ENCODE data around the gene SMPDL3A. TPM values are rescaled to one million over a fixed set of nuclear protein-coding genes. Genes with fewer than 3 reads are reported as not detected.

SMPDL3A gene
- total RNA-seq, 1 donor from 2014 or later: 3.5 TPM

GRCh38 chr6:122791310-122791679 is 2.2 kb downstream of the SMPDL3A start:
- TF ChIP-seq, protein P1, sequence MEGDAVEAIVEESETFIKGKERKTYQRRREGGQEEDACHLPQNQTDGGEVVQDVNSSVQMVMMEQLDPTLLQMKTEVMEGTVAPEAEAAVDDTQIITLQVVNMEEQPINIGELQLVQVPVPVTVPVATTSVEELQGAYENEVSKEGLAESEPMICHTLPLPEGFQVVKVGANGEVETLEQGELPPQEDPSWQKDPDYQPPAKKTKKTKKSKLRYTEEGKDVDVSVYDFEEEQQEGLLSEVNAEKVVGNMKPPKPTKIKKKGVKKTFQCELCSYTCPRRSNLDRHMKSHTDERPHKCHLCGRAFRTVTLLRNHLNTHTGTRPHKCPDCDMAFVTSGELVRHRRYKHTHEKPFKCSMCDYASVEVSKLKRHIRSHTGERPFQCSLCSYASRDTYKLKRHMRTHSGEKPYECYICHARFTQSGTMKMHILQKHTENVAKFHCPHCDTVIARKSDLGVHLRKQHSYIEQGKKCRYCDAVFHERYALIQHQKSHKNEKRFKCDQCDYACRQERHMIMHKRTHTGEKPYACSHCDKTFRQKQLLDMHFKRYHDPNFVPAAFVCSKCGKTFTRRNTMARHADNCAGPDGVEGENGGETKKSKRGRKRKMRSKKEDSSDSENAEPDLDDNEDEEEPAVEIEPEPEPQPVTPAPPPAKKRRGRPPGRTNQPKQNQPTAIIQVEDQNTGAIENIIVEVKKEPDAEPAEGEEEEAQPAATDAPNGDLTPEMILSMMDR (conservative IDR thresholded peaks at IDR 0.05; ENCODE audit: low read depth, low read length): no peak
- peak overlapping the region; percentile 74 for H3K4me3 ChIP-seq (ENCODE audit: low read depth, low read length)
- DNase-seq (ENCODE audit: low read depth): no peak

- TF ChIP-seq, protein P1 (conservative IDR thresholded peaks at IDR 0.05; ENCODE audit: low read depth, low read length): no peak
- H3K4me3 ChIP-seq (ENCODE audit: low read depth, low read length): no peak overlapping the region
- DNase-seq (ENCODE audit: low read depth): no peak
Measured at GRCh38 chr6:122792766-122793165, 3.7 kb downstream of the SMPDL3A start.

GRCh38 chr6:122797537-122797936 is 8.5 kb downstream of the SMPDL3A start:
- no peak overlapping the region for H3K4me3 ChIP-seq (ENCODE audit: low read depth, low read length)
- TF ChIP-seq, protein P1 (conservative IDR thresholded peaks at IDR 0.05; ENCODE audit: low read depth, low read length): no peak
- no peak for DNase-seq (ENCODE audit: low read depth)

GRCh38 chr6:122798099-122798641 is 9.1 kb downstream of the SMPDL3A start:
- TF ChIP-seq, protein P1 (conservative IDR thresholded peaks at IDR 0.05; ENCODE audit: low read depth, low read length): no peak
- H3K4me3 ChIP-seq (ENCODE audit: low read depth, low read length): no peak overlapping the region
- DNase-seq (ENCODE audit: low read depth): peak; percentile 82

DNA sequence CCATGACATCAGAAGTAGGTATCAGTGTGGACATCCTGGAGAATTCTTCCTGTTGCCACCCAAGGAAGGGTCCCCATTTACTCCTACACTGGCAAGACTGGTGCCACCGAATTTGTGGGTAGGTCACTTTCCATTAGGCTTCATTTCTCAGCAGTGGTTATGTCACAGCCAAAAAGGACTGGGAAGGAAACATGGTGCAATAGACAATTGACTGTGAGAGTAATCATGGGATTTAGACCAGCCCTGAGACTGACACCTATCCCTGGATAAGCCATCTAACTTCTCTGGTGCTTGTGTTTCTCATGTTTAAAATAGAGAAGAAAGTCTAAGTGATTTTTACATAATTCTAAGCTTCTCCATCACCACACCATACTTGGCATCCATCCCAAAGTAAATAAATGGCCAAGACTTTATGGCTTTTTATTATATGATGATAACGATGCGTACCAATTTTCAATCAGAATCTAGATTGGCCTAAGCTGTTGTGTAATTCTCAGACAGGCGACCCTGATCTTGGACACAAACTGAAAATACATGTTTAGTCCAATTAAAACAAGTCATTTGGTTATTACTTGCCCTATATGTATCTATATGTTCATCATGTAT is 10.2 kb downstream of the SMPDL3A start:
- DNase-seq (ENCODE audit: low read depth): no peak
- no peak overlapping the region for H3K4me3 ChIP-seq (ENCODE audit: low read depth, low read length)
- TF ChIP-seq, protein P1 (conservative IDR thresholded peaks at IDR 0.05; ENCODE audit: low read depth, low read length): no peak

GRCh38 chr6:122799916-122800686 is 11.0 kb downstream of the SMPDL3A start:
- H3K4me3 ChIP-seq (ENCODE audit: low read depth, low read length): no peak overlapping the region
- TF ChIP-seq, protein P1 (conservative IDR thresholded peaks at IDR 0.05; ENCODE audit: low read depth, low read length): no peak
- DNase-seq (ENCODE audit: low read depth): no peak
